Measurements from ENCODE around the gene MAP3K6. TPM values are rescaled to one million over a fixed set of nuclear protein-coding genes. Genes with fewer than 3 reads are reported as not detected.
A peak's percentile ranks its signal among the peaks of the same experiment; 100 is the strongest.

MAP3K6 gene
- polyA plus RNA-seq, 1 experiment: 7.6 TPM

GRCh38 chr1:27359822-27360158 lies 7.0 kb downstream of the MAP3K6 start:
- TF ChIP-seq, protein P1, sequence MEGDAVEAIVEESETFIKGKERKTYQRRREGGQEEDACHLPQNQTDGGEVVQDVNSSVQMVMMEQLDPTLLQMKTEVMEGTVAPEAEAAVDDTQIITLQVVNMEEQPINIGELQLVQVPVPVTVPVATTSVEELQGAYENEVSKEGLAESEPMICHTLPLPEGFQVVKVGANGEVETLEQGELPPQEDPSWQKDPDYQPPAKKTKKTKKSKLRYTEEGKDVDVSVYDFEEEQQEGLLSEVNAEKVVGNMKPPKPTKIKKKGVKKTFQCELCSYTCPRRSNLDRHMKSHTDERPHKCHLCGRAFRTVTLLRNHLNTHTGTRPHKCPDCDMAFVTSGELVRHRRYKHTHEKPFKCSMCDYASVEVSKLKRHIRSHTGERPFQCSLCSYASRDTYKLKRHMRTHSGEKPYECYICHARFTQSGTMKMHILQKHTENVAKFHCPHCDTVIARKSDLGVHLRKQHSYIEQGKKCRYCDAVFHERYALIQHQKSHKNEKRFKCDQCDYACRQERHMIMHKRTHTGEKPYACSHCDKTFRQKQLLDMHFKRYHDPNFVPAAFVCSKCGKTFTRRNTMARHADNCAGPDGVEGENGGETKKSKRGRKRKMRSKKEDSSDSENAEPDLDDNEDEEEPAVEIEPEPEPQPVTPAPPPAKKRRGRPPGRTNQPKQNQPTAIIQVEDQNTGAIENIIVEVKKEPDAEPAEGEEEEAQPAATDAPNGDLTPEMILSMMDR (IDR thresholded peaks at IDR 0.05; ENCODE audit: low read depth, low read length): no peak
- CTCF ChIA-PET: no interaction called here
- DNase-seq (ENCODE audit: low read depth, low spot score): no peak
- H3K27me3 ChIP-seq (ENCODE audit: control insufficient read depth, insufficient read depth, low read length): no peaks in the 10 kb centered on the region
- no peak overlapping the region for H3K27ac ChIP-seq (ENCODE audit: low read depth, low read length)
- no peak overlapping the region for H3K4me3 ChIP-seq (ENCODE audit: low read depth, low read length)
- POLR2A ChIA-PET: no interaction called here
- no peaks in the 10 kb centered on the region; the same call in 1 of the 2 replicates for H3K9me3 ChIP-seq (ENCODE audit: control insufficient read depth, insufficient read depth, low read length)

DNA sequence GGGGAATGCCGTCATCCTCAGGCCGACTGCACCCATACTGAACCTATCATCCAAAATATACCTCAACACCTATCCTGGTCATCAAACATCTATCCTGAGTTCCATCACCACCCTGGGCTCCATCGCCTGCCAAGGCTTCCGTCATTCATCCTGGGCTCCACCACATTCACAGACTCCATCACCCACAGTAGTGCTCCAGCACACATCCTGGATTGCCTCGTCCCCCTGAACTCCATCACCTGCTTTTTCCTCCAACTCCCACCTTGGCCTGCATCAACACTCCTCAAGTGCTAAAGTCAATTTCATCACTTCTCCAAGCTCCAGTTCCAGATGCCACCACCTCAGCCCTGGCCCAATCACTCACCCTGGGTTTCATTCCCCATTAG lies 7.8 kb downstream of the MAP3K6 start:
- ChIA-PET CTCF (interaction anchor here (0.5 to 2.3 kb wide), 2 partner anchors 16 to 36 kb away, joined by 3 to 13 read pairs; partner anchors contain the start of gene FCN3), POLR2A (no interaction called here)
- TF ChIP-seq, protein P1 (IDR thresholded peaks at IDR 0.05; ENCODE audit: low read depth, low read length): no peak
- no peaks in the 10 kb centered on the region for H3K27me3 ChIP-seq (ENCODE audit: control insufficient read depth, insufficient read depth, low read length)
- H3K4me3 ChIP-seq (ENCODE audit: low read depth, low read length): no peak overlapping the region
- no peaks in the 10 kb centered on the region; the same call in 1 of the 2 replicates for H3K9me3 ChIP-seq (ENCODE audit: control insufficient read depth, insufficient read depth, low read length)
- no peak overlapping the region for H3K27ac ChIP-seq (ENCODE audit: low read depth, low read length)
- DNase-seq (ENCODE audit: low read depth, low spot score): no peak

DNA sequence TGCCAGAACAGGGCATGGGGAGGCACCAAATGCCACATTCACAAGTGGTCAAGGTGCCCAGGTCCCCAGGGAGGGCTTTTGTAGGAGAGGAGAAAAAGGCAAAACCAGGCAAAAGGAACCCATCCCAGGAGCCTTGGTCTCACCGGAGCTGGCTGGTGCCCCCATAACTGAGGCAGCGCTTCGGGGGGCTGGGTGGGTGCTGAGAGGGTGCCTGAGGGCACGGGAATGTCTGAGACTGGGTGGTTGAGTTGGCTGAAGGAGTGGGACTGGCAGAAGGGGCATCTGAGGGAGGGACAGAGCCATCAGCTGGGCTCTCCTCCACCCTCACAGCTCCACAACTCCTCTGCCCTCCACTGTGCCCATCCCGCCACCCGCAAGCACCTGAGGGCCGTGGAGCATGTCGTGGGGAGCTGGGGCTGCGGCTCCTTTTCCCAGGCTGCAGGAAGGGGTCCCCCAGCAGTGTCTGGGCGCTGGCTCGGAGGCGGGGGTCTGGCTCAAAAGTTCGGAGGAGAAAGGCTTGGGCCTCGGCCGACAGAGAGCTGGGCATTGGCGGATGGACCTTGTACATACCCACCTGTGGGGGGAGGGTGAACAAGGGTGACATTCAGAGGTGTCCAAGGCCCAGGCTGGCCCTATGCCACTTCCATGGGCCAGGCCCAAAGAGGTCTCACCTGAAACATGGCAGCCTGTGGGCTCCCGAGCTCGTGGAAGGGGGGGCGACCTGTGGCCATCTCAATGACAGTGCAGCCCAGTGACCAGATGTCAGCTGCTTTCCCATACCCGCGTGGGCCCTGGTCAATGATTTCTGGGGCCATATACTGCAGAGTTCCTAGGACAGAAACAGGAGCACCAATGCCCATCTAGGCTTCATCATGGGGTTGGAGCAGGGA lies 8.5 kb downstream of the MAP3K6 start:
- no peak overlapping the region for H3K4me3 ChIP-seq (ENCODE audit: low read depth, low read length)
- no peaks in the 10 kb centered on the region; the same call in 1 of the 2 replicates for H3K9me3 ChIP-seq (ENCODE audit: control insufficient read depth, insufficient read depth, low read length)
- no peak overlapping the region for H3K27ac ChIP-seq (ENCODE audit: low read depth, low read length)
- TF ChIP-seq, protein P1 (IDR thresholded peaks at IDR 0.05; ENCODE audit: low read depth, low read length): no peak
- POLR2A ChIA-PET: interaction anchor here (1.1 to 1.2 kb wide), 2 partner anchors 9 to 56 kb away, joined by 3 to 4 read pairs; no protein-coding TSS in a partner anchor
- DNase-seq (ENCODE audit: low read depth, low spot score): no peak
- H3K27me3 ChIP-seq (ENCODE audit: control insufficient read depth, insufficient read depth, low read length): no peaks in the 10 kb centered on the region
- CTCF ChIA-PET: interaction anchor here (0.5 to 2.3 kb wide), 13 partner anchors 8 to 61 kb away, joined by 3 to 25 read pairs (median 8); partner anchors contain the start of genes FCN3, MAP3K6 and SYTL1

GRCh38 chr1:27357281-27358037 lies 9.3 kb downstream of the MAP3K6 start:
- TF ChIP-seq, protein P1 (IDR thresholded peaks at IDR 0.05; ENCODE audit: low read depth, low read length): peak; percentile 86
- ChIA-PET CTCF (interaction anchor here (0.6 to 2.3 kb wide), 25 partner anchors 9 to 258 kb away, joined by 3 to 25 read pairs (median 6); partner anchors contain the start of genes FCN3, MAP3K6 and SYTL1), POLR2A (interaction anchor here (1.1 to 1.2 kb wide), 2 partner anchors 8 to 55 kb away, joined by 3 to 4 read pairs; no protein-coding TSS in a partner anchor)
- Histone ChIP-seq H3K27ac (ENCODE audit: low read depth, low read length) (no peak overlapping the region), H3K27me3 (ENCODE audit: control insufficient read depth, insufficient read depth, low read length) (no peaks in the 10 kb centered on the region), H3K4me3 (ENCODE audit: low read depth, low read length) (no peak overlapping the region), H3K9me3 (ENCODE audit: control insufficient read depth, insufficient read depth, low read length) (no peaks in the 10 kb centered on the region; the same call in 1 of the 2 replicates)
- DNase-seq (ENCODE audit: low read depth, low spot score): no peak
